Endothelial cell (in vitro differentiated cells): ENCODE results near the gene ZSWIM6. TPM values are rescaled to one million over a fixed set of nuclear protein-coding genes. Genes with fewer than 3 reads are reported as not detected.

Source experiments
- DNase-seq: peaks from one replicate; pipeline ENCODE4 v3.0.0; 2021; ENCODE audit warnings: low spot score
- H3K27ac Mint-ChIP-seq: one replicate; pipeline ENCODE4 v1.8.0; 2021; ENCODE audit warnings: mixed read lengths, inconsistent platforms; ENCODE audit not compliant: unreplicated experiment
- H3K27me3 Mint-ChIP-seq: one replicate; pipeline ENCODE4 v1.8.0; 2021; ENCODE audit warnings: mild to moderate bottlenecking, moderate library complexity, mixed read lengths, inconsistent platforms; ENCODE audit not compliant: unreplicated experiment
- H3K36me3 Mint-ChIP-seq: one replicate; pipeline ENCODE4 v1.8.0; 2021; ENCODE audit warnings: mild to moderate bottlenecking, low read depth, mixed read lengths, inconsistent platforms; ENCODE audit not compliant: unreplicated experiment
- H3K4me1 Mint-ChIP-seq: one replicate; pipeline ENCODE4 v1.8.0; 2021; ENCODE audit warnings: mild to moderate bottlenecking, mixed read lengths, inconsistent platforms; ENCODE audit not compliant: unreplicated experiment
- H3K4me3 Mint-ChIP-seq: one replicate; pipeline ENCODE4 v1.8.0; 2021; ENCODE audit warnings: mild to moderate bottlenecking, mixed read lengths, inconsistent platforms; ENCODE audit not compliant: unreplicated experiment
- H3K9me3 Mint-ChIP-seq: one replicate; pipeline ENCODE4 v1.8.0; 2021; ENCODE audit warnings: mixed read lengths, inconsistent platforms; ENCODE audit not compliant: unreplicated experiment
- CTCF ChIP-seq: fragments of 200-600 bp; sonication (generic); IDR thresholded peaks from one replicate; pipeline ENCODE4 v1.5.0; 2021; ENCODE audit warnings: antibody characterized with exemption; ENCODE audit not compliant: unreplicated experiment
- total RNA-seq: library from RNA; stranded (reverse); fragmentation: NEBNext Ultra II Directional; extraction: Animal tissue kit (Norgen Biotek cat#: 25700); gene quantifications from one replicate; pipeline ENCODE4 v1.2.1, GENCODE V29; 2021; ENCODE audit not compliant: unreplicated experiment

ZSWIM6 gene
- total RNA-seq, 1 donor from 2014 or later, result 77.0 TPM

- Mint-ChIP-seq H3K9me3 (no peaks in the 10 kb centered on the region), H3K27me3 (no peaks in the 10 kb centered on the region), H3K27ac (no peak overlapping the region), H3K4me3 (no peak overlapping the region), H3K36me3 (no peaks in the 10 kb centered on the region), H3K4me1 (peaks cover 49% of the 10 kb centered on the region)
- no peak for TF ChIP-seq CTCF
- DNase-seq, result no peak
These were observed 21.2 kb downstream of the ZSWIM6 start for GRCh38 chr5:61353293-61353692.

- DNase-seq, result no peak
- Mint-ChIP-seq H3K27me3 (no peaks in the 10 kb centered on the region), H3K27ac (no peak overlapping the region), H3K9me3 (no peaks in the 10 kb centered on the region), H3K4me3 (no peak overlapping the region), H3K4me1 (peaks cover 48% of the 10 kb centered on the region), H3K36me3 (no peaks in the 10 kb centered on the region)
- TF ChIP-seq CTCF, result no peak
These were observed 22.1 kb downstream of the ZSWIM6 start for GRCh38 chr5:61354199-61354598.

GRCh38 chr5:61357745-61358144 lies 25.7 kb downstream of the ZSWIM6 start:
- DNase-seq, result peak; percentile 30
- no peaks in the 10 kb centered on the region for H3K27me3 Mint-ChIP-seq
- H3K27ac Mint-ChIP-seq, result no peak overlapping the region
- no peaks in the 10 kb centered on the region for H3K9me3 Mint-ChIP-seq
- peak; percentile 75 for TF ChIP-seq CTCF
- peaks cover 11% of the 10 kb centered on the region for H3K36me3 Mint-ChIP-seq
- H3K4me1 Mint-ChIP-seq, result peaks cover 46% of the 10 kb centered on the region
- no peak overlapping the region for H3K4me3 Mint-ChIP-seq

- H3K27ac Mint-ChIP-seq, result no peak overlapping the region
These were observed 30.8 kb downstream of the ZSWIM6 start for GRCh38 chr5:61362796-61363368.

More at GRCh38 chr5:61362796-61363368, 30.8 kb downstream of the ZSWIM6 start:
- peak overlapping the region; percentile 1 for H3K4me3 Mint-ChIP-seq
- peaks cover 33% of the 10 kb centered on the region for H3K4me1 Mint-ChIP-seq
- no peak for TF ChIP-seq CTCF
- DNase-seq, result no peak
- H3K9me3 Mint-ChIP-seq, result no peaks in the 10 kb centered on the region
- peaks cover 2% of the 10 kb centered on the region for H3K27me3 Mint-ChIP-seq
- H3K36me3 Mint-ChIP-seq, result peaks cover 26% of the 10 kb centered on the region
